Measurements from ENCODE around the gene UTP11. TPM values are rescaled to one million over a fixed set of nuclear protein-coding genes. Genes with fewer than 3 reads are reported as not detected.
A peak's percentile ranks its signal among the peaks of the same experiment; 100 is the strongest.

UTP11 gene
- total and polyA plus RNA-seq, 4 donors: 11.0 to 17.8 (median 11.8) TPM

DNA sequence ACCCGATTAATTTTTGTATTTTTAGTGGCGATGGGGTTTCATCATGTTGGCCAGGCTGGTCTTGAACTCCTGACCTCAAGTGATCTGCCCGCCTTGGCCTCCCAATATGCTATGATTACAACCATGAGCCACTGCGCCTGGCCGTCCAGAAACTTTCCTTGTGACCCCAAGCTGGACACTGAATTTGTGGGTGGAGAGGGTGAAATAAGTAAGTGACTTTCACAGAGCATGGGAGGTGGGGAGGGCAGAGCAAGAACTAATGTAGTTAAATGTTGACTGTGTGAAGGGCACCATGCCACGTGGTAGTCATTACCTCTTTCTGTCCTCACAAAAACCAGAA, 2.7 kb upstream of the UTP11 start:
- Histone ChIP-seq H3K36me3 (ENCODE audit: control insufficient read depth in 4 of 4, insufficient read depth in 3 of 4, low read depth in 1 of 4, low read length in 3 of 4) (no peaks in the 10 kb centered on the region), H3K27me3 (ENCODE audit: control insufficient read depth in 4 of 4, insufficient read depth in 4 of 4, low read length in 3 of 4) (no peaks in the 10 kb centered on the region), H3K27ac (ENCODE audit: low read depth in 1 of 2, low read length in 2 of 2) (no peak overlapping the region), H3K4me3 (ENCODE audit: low read depth in 1 of 3, low read length in 3 of 3) (no peak overlapping the region), H3K4me1 (ENCODE audit: control insufficient read depth in 4 of 4, insufficient read depth in 4 of 4, low read length in 3 of 4) (peaks cover 5 to 19% (median 16%) of the 10 kb centered on the region in 4 donors), H3K9ac (ENCODE audit: low read depth in 1 of 2, low read length in 2 of 2) (no peak overlapping the region), H3K9me3 (ENCODE audit: control insufficient read depth in 4 of 4, low read length in 3 of 4) (no peaks in the 10 kb centered on the region)
- 95% methylated on average over 6 of the region's 6 CpGs for WGBS
- DNase-seq (ENCODE audit: low spot score): no peak
- no peak for TF ChIP-seq RXRA (IDR thresholded peaks at IDR 0.05)
- TF ChIP-seq FOXA1 (IDR thresholded peaks at IDR 0.05): no peak
- TF ChIP-seq, protein P1, sequence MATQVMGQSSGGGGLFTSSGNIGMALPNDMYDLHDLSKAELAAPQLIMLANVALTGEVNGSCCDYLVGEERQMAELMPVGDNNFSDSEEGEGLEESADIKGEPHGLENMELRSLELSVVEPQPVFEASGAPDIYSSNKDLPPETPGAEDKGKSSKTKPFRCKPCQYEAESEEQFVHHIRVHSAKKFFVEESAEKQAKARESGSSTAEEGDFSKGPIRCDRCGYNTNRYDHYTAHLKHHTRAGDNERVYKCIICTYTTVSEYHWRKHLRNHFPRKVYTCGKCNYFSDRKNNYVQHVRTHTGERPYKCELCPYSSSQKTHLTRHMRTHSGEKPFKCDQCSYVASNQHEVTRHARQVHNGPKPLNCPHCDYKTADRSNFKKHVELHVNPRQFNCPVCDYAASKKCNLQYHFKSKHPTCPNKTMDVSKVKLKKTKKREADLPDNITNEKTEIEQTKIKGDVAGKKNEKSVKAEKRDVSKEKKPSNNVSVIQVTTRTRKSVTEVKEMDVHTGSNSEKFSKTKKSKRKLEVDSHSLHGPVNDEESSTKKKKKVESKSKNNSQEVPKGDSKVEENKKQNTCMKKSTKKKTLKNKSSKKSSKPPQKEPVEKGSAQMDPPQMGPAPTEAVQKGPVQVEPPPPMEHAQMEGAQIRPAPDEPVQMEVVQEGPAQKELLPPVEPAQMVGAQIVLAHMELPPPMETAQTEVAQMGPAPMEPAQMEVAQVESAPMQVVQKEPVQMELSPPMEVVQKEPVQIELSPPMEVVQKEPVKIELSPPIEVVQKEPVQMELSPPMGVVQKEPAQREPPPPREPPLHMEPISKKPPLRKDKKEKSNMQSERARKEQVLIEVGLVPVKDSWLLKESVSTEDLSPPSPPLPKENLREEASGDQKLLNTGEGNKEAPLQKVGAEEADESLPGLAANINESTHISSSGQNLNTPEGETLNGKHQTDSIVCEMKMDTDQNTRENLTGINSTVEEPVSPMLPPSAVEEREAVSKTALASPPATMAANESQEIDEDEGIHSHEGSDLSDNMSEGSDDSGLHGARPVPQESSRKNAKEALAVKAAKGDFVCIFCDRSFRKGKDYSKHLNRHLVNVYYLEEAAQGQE (IDR thresholded peaks at IDR 0.05): no peak
- TF ChIP-seq MAX (IDR thresholded peaks at IDR 0.05): no peak
- no peak for TF ChIP-seq HNF4G (IDR thresholded peaks at IDR 0.05)
- no peak for TF ChIP-seq SP1 (IDR thresholded peaks at IDR 0.05)

DNA sequence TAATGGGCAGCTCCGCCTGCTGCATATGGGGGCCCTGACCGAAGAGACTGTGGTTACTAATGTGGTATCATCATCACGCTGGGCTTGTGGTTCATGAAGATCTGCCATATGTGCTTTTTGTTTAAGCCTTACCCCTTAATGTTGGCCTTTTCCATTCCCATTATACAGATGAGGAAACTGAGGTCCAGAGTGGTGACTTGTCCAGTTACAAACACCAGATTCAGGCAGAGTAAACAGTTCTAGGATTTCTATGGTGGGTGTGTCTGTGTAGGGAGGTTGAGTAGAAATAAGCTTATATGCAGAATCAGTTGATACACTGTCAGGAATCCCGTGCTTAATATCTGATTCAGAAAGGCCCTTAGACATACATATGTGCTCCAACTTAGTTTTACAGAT, 691 bp downstream of the UTP11 start:
- H3K9ac ChIP-seq (ENCODE audit: low read depth in 1 of 2, low read length in 2 of 2): peak overlapping the region; percentile 93
- peak overlapping the region; percentile 65 to 97 (median 91) for H3K4me3 ChIP-seq (ENCODE audit: low read depth in 1 of 3, low read length in 3 of 3)
- DNase-seq (ENCODE audit: low spot score): no peak
- WGBS: 21% methylated on average over 4 of the region's 4 CpGs
- peaks cover 1 to 24% (median 15%) of the 10 kb centered on the region in 4 donors for H3K36me3 ChIP-seq (ENCODE audit: control insufficient read depth in 4 of 4, insufficient read depth in 3 of 4, low read depth in 1 of 4, low read length in 3 of 4)
- TF ChIP-seq FOXA1 (IDR thresholded peaks at IDR 0.05) (no peak), RAD21 (IDR thresholded peaks at IDR 0.05) (no peak), FOXA2 (IDR thresholded peaks at IDR 0.05) (no peak), TAF1 (conservative IDR thresholded peaks at IDR 0.05) (no peak), HNF4A (conservative IDR thresholded peaks at IDR 0.05) (no peak), NR2F2 (IDR thresholded peaks at IDR 0.05) (no peak), ZBTB33 (IDR thresholded peaks at IDR 0.05) (no peak), HNF4G (IDR thresholded peaks at IDR 0.05) (no peak)
- TF ChIP-seq, protein P2, sequence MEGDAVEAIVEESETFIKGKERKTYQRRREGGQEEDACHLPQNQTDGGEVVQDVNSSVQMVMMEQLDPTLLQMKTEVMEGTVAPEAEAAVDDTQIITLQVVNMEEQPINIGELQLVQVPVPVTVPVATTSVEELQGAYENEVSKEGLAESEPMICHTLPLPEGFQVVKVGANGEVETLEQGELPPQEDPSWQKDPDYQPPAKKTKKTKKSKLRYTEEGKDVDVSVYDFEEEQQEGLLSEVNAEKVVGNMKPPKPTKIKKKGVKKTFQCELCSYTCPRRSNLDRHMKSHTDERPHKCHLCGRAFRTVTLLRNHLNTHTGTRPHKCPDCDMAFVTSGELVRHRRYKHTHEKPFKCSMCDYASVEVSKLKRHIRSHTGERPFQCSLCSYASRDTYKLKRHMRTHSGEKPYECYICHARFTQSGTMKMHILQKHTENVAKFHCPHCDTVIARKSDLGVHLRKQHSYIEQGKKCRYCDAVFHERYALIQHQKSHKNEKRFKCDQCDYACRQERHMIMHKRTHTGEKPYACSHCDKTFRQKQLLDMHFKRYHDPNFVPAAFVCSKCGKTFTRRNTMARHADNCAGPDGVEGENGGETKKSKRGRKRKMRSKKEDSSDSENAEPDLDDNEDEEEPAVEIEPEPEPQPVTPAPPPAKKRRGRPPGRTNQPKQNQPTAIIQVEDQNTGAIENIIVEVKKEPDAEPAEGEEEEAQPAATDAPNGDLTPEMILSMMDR (IDR thresholded peaks at IDR 0.05; ENCODE audit: low read depth, low read length, missing input control): no peak
- peaks cover 5 to 30% (median 20%) of the 10 kb centered on the region in 4 donors for H3K4me1 ChIP-seq (ENCODE audit: control insufficient read depth in 4 of 4, insufficient read depth in 4 of 4, low read length in 3 of 4)
- peak overlapping the region; percentile 69 to 85 for H3K27ac ChIP-seq (ENCODE audit: low read depth in 1 of 2, low read length in 2 of 2)
- H3K27me3 ChIP-seq (ENCODE audit: control insufficient read depth in 4 of 4, insufficient read depth in 4 of 4, low read length in 3 of 4): no peaks in the 10 kb centered on the region
- H3K9me3 ChIP-seq (ENCODE audit: control insufficient read depth in 4 of 4, low read length in 3 of 4): no peaks in the 10 kb centered on the region
